Transverse colon (tissue), 4 donors: ENCODE results near the gene PDE4B. TPM values are rescaled to one million over a fixed set of nuclear protein-coding genes. Genes with fewer than 3 reads are reported as not detected.
"Not testable (repeated sequence)": the region's sequence is repeated elsewhere in the genome, so short reads cannot be mapped to it uniquely, and the experiment has no call there.

Experiments
- DNase-seq: peaks from one replicate; pipeline ENCODE4 v3.0.0-alpha.2; 2019
- H3K27ac ChIP-seq, 4 donors: fragments of 200-600 bp; sonication (generic); 2 replicates each; pipeline ENCODE4 v1.5.1; 2016 to 2018; ENCODE audit warnings: inconsistent platforms in 4 of 4
- H3K27me3 ChIP-seq: fragments of 200-600 bp; sonication (generic); 2 replicates; pipeline ENCODE4 v1.5.1; 2017; ENCODE audit warnings: inconsistent platforms
- H3K36me3 ChIP-seq, 4 donors: fragments of 200-600 bp; sonication (generic); 2 replicates each; pipeline ENCODE4 v1.5.1; 2017 to 2019; ENCODE audit warnings: inconsistent platforms in 4 of 4
- H3K4me1 ChIP-seq, 4 donors: fragments of 200-600 bp; sonication (generic); 2 replicates each; pipeline ENCODE4 v1.5.1; 2017 to 2020; ENCODE audit warnings: inconsistent platforms in 4 of 4
- H3K4me3 ChIP-seq, 4 donors: fragments of 200-600 bp; sonication (generic); 1 replicate in 1 of 4; 2 replicates in 3 of 4; pipeline versions ENCODE4 v1.5.1 to v1.6.1; 2017 to 2019; ENCODE audit warnings: inconsistent platforms in 4 of 4
- H3K9me3 ChIP-seq, 2 donors: fragments of 200-600 bp; sonication (generic); 2 replicates each; pipeline ENCODE4 v1.5.1; 2017 to 2019; ENCODE audit warnings: inconsistent platforms in 2 of 2
- EP300 ChIP-seq: sonication (generic); formaldehyde crosslinking; IDR thresholded peaks from one replicate; pipeline ENCODE4 v1.6.1; 2017; ENCODE audit warnings: antibody characterized with exemption, low read depth
- POLR2A ChIP-seq: fragments of 450-650 bp; IDR thresholded peaks from one replicate; pipeline ENCODE4 v1.6.1; 2016; ENCODE audit warnings: antibody characterized with exemption, mild to moderate bottlenecking, moderate library complexity
- POLR2AphosphoS5 ChIP-seq, 3 donors: sonication (generic); formaldehyde crosslinking; IDR thresholded peaks; one replicate each; pipeline ENCODE4 v1.6.1; 2016; ENCODE audit warnings: antibody characterized with exemption in 3 of 3
- WGBS, 2 donors: methylation state at CpG; one replicate each; pipeline ENCODE4 v1.1.5; 2018; ENCODE audit warnings: low coverage in 1 of 2; 5-methylcytosine and 5-hydroxymethylcytosine counted together
- in situ Hi-C, 4 donors: fragments of 200-750 bp; cut with MboI; loops; one replicate each; pipeline versions ENCODE4 v1.15.0 to v1.15.1; 2017; ENCODE audit warnings: low sequenced_read_pairs in 3 of 4, low pct_ligation_motif_present in 1 of 4, low pct_unique_long_range_greater_than_20kb in 1 of 4
- intact Hi-C: fragments of 100-400 bp; cut with DNase I; formaldehyde crosslinking; loops from one replicate; pipeline ENCODE4 v1.15.1; 2023; ENCODE audit warnings: low total_unique reads
- total RNA-seq, 4 donors: library from RNA; depleted of rRNA; stranded (reverse); fragments of >200 nt; gene quantifications; one replicate each; pipeline ENCODE4 v1.1.0, GENCODE V29; 2016
- TF ChIP-seq, protein P1 (sequence below), 5 experiments: fragments of 200-600 bp in 3 of 5; fragments of 450-650 bp in 2 of 5; sonication (generic) in 3 of 5; IDR thresholded peaks; 1 replicate in 2 of 5; 2 replicates in 3 of 5; pipeline ENCODE4 v1.5.1; 2016 to 2017; ENCODE audit warnings: antibody characterized with exemption in 5 of 5, inconsistent platforms in 3 of 5, mild to moderate bottlenecking in 2 of 5, moderate library complexity in 1 of 5

PDE4B gene
- total RNA-seq, 4 donors from 2014 or later = 4.5 to 14.8 (median 6.5) TPM

DNA sequence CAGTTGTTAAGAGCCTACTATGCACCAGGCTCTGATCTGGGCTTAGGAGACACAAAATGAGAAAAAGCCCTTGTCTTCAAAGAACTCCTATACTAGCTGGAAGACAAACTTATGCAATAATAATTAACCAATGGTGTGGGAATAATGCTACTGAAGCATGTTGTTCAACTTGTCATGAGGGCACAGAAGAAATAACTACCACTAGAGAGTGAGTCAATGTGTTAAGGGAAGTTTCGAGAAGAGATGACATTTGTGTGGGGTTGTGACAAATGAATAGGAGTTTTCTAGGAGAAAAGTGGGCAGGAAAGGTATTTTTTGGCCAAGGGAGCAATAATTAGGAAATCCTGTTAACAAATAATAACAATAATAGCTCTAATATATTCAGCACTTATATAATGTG is 205.0 kb downstream of the PDE4B start:
- in situ Hi-C loops (no loop called here), intact Hi-C loops (no loop called here)
- Histone ChIP-seq H3K27ac (no peak overlapping the region), H3K4me3 (no peak overlapping the region), H3K9me3 (no peaks in the 10 kb centered on the region), H3K27me3 (no peaks in the 10 kb centered on the region), H3K4me1 (no peaks in the 10 kb centered on the region), H3K36me3 (no peaks in the 10 kb centered on the region)
- 84 to 100% methylated on average over 1 of the region's 1 CpG for WGBS, 2 donors
- no peak for TF ChIP-seq POLR2AphosphoS5 (IDR thresholded peaks at IDR 0.05)
- TF ChIP-seq, protein P1, sequence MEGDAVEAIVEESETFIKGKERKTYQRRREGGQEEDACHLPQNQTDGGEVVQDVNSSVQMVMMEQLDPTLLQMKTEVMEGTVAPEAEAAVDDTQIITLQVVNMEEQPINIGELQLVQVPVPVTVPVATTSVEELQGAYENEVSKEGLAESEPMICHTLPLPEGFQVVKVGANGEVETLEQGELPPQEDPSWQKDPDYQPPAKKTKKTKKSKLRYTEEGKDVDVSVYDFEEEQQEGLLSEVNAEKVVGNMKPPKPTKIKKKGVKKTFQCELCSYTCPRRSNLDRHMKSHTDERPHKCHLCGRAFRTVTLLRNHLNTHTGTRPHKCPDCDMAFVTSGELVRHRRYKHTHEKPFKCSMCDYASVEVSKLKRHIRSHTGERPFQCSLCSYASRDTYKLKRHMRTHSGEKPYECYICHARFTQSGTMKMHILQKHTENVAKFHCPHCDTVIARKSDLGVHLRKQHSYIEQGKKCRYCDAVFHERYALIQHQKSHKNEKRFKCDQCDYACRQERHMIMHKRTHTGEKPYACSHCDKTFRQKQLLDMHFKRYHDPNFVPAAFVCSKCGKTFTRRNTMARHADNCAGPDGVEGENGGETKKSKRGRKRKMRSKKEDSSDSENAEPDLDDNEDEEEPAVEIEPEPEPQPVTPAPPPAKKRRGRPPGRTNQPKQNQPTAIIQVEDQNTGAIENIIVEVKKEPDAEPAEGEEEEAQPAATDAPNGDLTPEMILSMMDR (IDR thresholded peaks at IDR 0.05) = no peak
- TF ChIP-seq EP300 = no peak
- TF ChIP-seq POLR2A = no peak
- no peak for DNase-seq

DNA sequence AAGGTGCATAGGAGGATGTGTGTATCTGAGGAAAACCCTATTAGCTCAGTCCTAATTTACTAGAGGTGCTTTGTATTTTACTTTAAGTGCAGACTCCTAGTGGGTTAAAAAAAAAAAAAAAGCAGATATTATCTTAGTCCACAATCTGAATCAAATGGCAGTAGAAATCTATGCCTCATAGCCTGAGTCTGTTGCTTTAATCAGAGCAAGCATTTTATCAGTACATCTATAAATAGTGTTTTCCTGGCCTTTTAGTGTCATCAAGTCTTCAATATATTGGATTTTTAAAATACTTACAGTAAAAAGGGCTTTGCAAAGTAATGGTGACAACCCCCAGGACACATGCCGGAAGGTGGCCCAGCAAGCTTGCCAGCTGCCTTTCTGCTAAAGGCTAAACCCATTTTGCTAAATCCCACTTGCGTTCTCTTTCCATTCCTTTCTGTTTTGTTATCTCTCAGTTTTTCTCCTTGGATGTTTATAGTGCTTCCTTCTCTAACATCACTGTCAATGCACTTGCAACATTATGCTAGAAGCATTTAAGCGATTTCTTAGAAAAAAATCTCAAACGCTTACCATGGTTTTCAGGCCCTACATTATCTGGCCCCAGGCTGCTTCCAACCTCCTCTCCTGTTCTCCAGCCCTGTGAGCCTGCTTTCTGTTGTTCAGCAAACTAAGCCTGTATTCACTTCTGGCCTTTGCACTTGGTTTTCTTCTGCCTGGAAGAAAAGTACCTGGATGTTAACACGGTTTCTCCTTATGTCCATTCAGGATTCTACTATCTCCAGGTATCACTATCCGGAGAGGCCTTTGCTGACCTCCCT is 206.3 kb downstream of the PDE4B start:
- no peak overlapping the region for H3K27ac ChIP-seq
- TF ChIP-seq, protein P1 (IDR thresholded peaks at IDR 0.05) = no peak
- TF ChIP-seq POLR2AphosphoS5 (IDR thresholded peaks at IDR 0.05) (no peak), POLR2A (no peak), EP300 (no peak)

DNA sequence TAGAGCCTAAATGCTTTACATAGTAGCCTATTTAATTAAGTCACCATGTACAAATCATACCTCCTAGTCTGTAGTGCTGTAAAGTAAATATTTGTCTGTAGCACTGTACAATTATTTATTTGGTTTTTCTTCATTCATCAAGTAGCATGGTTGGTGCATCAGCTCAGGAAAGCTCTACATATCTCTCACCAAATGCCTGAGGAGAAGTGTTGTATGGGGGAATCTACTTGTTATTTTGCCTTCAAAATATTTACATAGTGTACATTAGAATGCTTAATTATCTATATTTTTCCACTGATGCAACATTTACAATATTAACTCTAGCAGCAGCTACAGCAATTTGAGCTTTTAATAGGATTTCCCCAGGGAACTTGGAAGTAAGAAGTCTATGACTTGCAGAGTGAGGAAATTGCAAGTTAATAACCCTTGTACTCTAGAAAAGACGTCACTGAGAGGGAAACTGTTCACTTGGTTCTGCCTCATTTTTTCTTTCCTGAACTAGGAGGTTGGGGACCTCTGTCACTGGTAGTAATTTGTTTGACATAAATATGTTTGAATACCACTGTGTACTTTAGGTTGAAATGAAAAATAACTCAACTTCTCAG is 207.4 kb downstream of the PDE4B start:
- H3K4me1 ChIP-seq = no peaks in the 10 kb centered on the region
- H3K4me3 ChIP-seq = no peak overlapping the region
- 33 to 50% methylated on average over 1 of the region's 1 CpG for WGBS, 2 donors
- intact Hi-C loops = loop anchor here (2.0 kb wide), 1 partner anchor 37 kb away; no protein-coding TSS in a partner anchor
- no peak for DNase-seq
- H3K9me3 ChIP-seq = no peaks in the 10 kb centered on the region
- no peak overlapping the region for H3K27ac ChIP-seq
- in situ Hi-C loops = no loop called here
- no peaks in the 10 kb centered on the region for H3K36me3 ChIP-seq
- TF ChIP-seq POLR2AphosphoS5 (IDR thresholded peaks at IDR 0.05) (no peak), EP300 (no peak), POLR2A (no peak)
- TF ChIP-seq, protein P1 (IDR thresholded peaks at IDR 0.05) = no peak
- no peaks in the 10 kb centered on the region for H3K27me3 ChIP-seq

More for the DNA sequence above, 206.3 kb downstream of the PDE4B start:
- Histone ChIP-seq H3K36me3 (no peaks in the 10 kb centered on the region), H3K9me3 (no peaks in the 10 kb centered on the region), H3K27me3 (no peaks in the 10 kb centered on the region), H3K4me3 (no peak overlapping the region), H3K4me1 (no peaks in the 10 kb centered on the region)
- in situ Hi-C loops = no loop called here
- DNase-seq = no peak
- intact Hi-C loops = no loop called here
- 88 to 97% methylated on average over 6 of the region's 6 CpGs for WGBS, 2 donors

DNA sequence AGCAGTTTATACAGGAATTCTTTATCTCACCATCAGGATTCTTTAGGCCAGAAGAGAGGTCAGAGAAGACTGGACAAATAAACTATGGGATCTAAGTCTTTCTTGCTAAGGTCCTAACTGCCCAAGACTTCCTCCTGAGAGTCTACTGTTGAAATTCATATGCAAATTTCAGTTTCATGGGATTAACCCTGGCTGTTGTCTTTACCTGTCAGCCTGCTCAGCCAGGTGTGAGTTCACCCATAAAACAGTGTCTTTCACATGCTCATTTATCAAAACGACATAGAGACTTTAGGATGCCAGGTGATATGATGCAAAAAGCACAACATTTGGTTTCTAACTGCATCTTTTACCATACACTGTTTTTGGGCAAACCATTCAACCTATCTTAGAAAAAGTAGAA is 211.0 kb downstream of the PDE4B start:
- DNase-seq = no peak
- Histone ChIP-seq H3K4me1 (no peaks in the 10 kb centered on the region), H3K36me3 (no peaks in the 10 kb centered on the region), H3K9me3 (no peaks in the 10 kb centered on the region), H3K27ac (no peak overlapping the region), H3K27me3 (no peaks in the 10 kb centered on the region), H3K4me3 (no peak overlapping the region)
- in situ Hi-C loops (no loop called here), intact Hi-C loops (no loop called here)
- 0 to 19% methylated on average over 1 of the region's 1 CpG for WGBS, 2 donors
- TF ChIP-seq POLR2AphosphoS5 (IDR thresholded peaks at IDR 0.05) (no peak), EP300 (no peak), POLR2A (no peak)
- TF ChIP-seq, protein P1 (IDR thresholded peaks at IDR 0.05) = no peak

DNA sequence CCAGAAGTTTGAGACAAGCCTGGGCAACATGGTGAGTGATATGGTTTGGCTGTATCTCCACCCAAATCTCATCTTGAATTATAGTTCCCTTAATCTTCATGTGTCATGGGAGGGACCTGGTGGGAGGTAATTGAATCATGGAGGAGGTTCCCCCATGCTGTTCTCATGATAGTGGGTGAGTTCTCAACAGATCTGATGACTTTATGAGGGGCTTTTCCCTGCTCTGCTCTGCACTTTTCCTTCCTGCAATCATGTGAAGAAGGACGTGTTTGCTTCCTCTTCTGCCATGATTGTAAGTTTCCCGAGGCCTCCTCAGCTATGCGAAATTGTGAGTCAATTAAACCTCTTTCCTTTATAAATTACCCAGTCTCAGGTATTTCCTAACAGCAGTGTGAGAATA is 213.8 kb downstream of the PDE4B start:
- DNase-seq, H3K9me3 ChIP-seq, H3K4me3 ChIP-seq, intact Hi-C loops, H3K27ac ChIP-seq, H3K36me3 ChIP-seq, H3K4me1 ChIP-seq, H3K27me3 ChIP-seq, in situ Hi-C loops: not testable (repeated sequence)
- 83 to 84% methylated on average over 3 of the region's 3 CpGs for WGBS, 2 donors
